ENCODE measurements around the gene APOE. TPM values are rescaled to one million over a fixed set of nuclear protein-coding genes. Genes with fewer than 3 reads are reported as not detected.
A peak's percentile ranks its signal among the peaks of the same experiment; 100 is the strongest.
"Not testable (repeated sequence)": the region's sequence is repeated elsewhere in the genome, so short reads cannot be mapped to it uniquely, and the experiment has no call there.

Gene APOE
- total RNA-seq, 1 donor from 2014 or later, result 13.1 TPM

- no peaks in the 10 kb centered on the region for H3K27me3 Mint-ChIP-seq (ENCODE audit: low read depth)
- no peak overlapping the region for H3K27ac Mint-ChIP-seq (ENCODE audit: unreplicated experiment)
- no peak overlapping the region for H3K4me3 Mint-ChIP-seq
- TF ChIP-seq CTCF (conservative IDR thresholded peaks at IDR 0.05), result no peak
- no peaks in the 10 kb centered on the region for H3K9me3 Mint-ChIP-seq
- no peak for DNase-seq (ENCODE audit: low read depth, low spot score)
- no peaks in the 10 kb centered on the region for H3K36me3 Mint-ChIP-seq (ENCODE audit: low read depth)
- H3K4me1 Mint-ChIP-seq, result peaks cover 12% of the 10 kb centered on the region
These were observed 18.7 kb downstream of the APOE start for GRCh38 chr19:44924243-44924725.

GRCh38 chr19:44925114-44925891 is 19.7 kb downstream of the APOE start:
- Mint-ChIP-seq H3K36me3 (ENCODE audit: low read depth) (no peaks in the 10 kb centered on the region), H3K9me3 (no peaks in the 10 kb centered on the region), H3K4me3 (no peak overlapping the region), H3K27me3 (ENCODE audit: low read depth) (no peaks in the 10 kb centered on the region), H3K27ac (ENCODE audit: unreplicated experiment) (peak overlapping the region; percentile 43), H3K4me1 (peaks cover 12% of the 10 kb centered on the region)
- no peak for DNase-seq (ENCODE audit: low read depth, low spot score)
- TF ChIP-seq CTCF (conservative IDR thresholded peaks at IDR 0.05), result no peak

GRCh38 chr19:44926245-44927077 is 20.9 kb downstream of the APOE start:
- peak overlapping the region; percentile 67 for H3K27ac Mint-ChIP-seq (ENCODE audit: unreplicated experiment)
- H3K27me3 Mint-ChIP-seq (ENCODE audit: low read depth); DNase-seq (ENCODE audit: low read depth, low spot score); H3K4me3 Mint-ChIP-seq; H3K9me3 Mint-ChIP-seq; H3K36me3 Mint-ChIP-seq (ENCODE audit: low read depth): not testable (repeated sequence)
- peaks cover 12% of the 10 kb centered on the region for H3K4me1 Mint-ChIP-seq

- no peak for TF ChIP-seq CTCF (conservative IDR thresholded peaks at IDR 0.05)
- Mint-ChIP-seq H3K27ac (ENCODE audit: unreplicated experiment) (no peak overlapping the region), H3K36me3 (ENCODE audit: low read depth) (no peaks in the 10 kb centered on the region), H3K4me3 (no peak overlapping the region), H3K4me1 (peaks cover 12% of the 10 kb centered on the region), H3K27me3 (ENCODE audit: low read depth) (no peaks in the 10 kb centered on the region), H3K9me3 (no peaks in the 10 kb centered on the region)
- no peak for DNase-seq (ENCODE audit: low read depth, low spot score)
These were observed 22.1 kb downstream of the APOE start for GRCh38 chr19:44927746-44928145.

- Mint-ChIP-seq H3K4me3 (no peak overlapping the region), H3K9me3 (no peaks in the 10 kb centered on the region), H3K27me3 (ENCODE audit: low read depth) (no peaks in the 10 kb centered on the region), H3K27ac (ENCODE audit: unreplicated experiment) (no peak overlapping the region), H3K4me1 (peaks cover 12% of the 10 kb centered on the region), H3K36me3 (ENCODE audit: low read depth) (no peaks in the 10 kb centered on the region)
- no peak for TF ChIP-seq CTCF (conservative IDR thresholded peaks at IDR 0.05)
- DNase-seq (ENCODE audit: low read depth, low spot score), result no peak
These were observed 24.5 kb downstream of the APOE start for GRCh38 chr19:44930088-44930487.

- Mint-ChIP-seq H3K9me3 (no peaks in the 10 kb centered on the region), H3K36me3 (ENCODE audit: low read depth) (no peaks in the 10 kb centered on the region), H3K27ac (ENCODE audit: unreplicated experiment) (no peak overlapping the region), H3K4me1 (peaks cover 10% of the 10 kb centered on the region), H3K4me3 (no peak overlapping the region), H3K27me3 (ENCODE audit: low read depth) (no peaks in the 10 kb centered on the region)
- TF ChIP-seq CTCF (conservative IDR thresholded peaks at IDR 0.05), result no peak
- DNase-seq (ENCODE audit: low read depth, low spot score), result no peak
These were observed 25.9 kb downstream of the APOE start for GRCh38 chr19:44931541-44931940.
